Measurements from ENCODE around the gene MRPL22. TPM values are rescaled to one million over a fixed set of nuclear protein-coding genes. Genes with fewer than 3 reads are reported as not detected.

MRPL22 gene
- total and polyA plus RNA-seq, 2 donors (not counting 3 experiments of a cell fraction or from before 2014, with no cell fraction given): 66.9 to 112 TPM

GRCh38 chr5:154962494-154962893 is 21.6 kb downstream of the MRPL22 start:
- no peaks in the 10 kb centered on the region for H3K27me3 ChIP-seq (ENCODE audit: control insufficient read depth in 2 of 2, insufficient read depth in 2 of 2, low read length in 2 of 2)
- DNase-seq (ENCODE audit: low read depth, low spot score): peak; percentile 34
- H2AFZ ChIP-seq (ENCODE audit: low read depth, low read length): no peak overlapping the region
- H4K20me1 ChIP-seq (replicated peaks; ENCODE audit: control insufficient read depth, extremely low read depth, insufficient read depth, low read length): no peaks in the 10 kb centered on the region
- no peak for FAIRE-seq
- H3K36me3 ChIP-seq (ENCODE audit: control insufficient read depth in 2 of 2, extremely low read depth in 1 of 2, insufficient read depth in 2 of 2, low read length in 2 of 2): peaks cover 6 to 13% of the 10 kb centered on the region in 2 experiments
- H3K9me1 ChIP-seq (replicated peaks; ENCODE audit: control insufficient read depth, extremely low read depth, insufficient read depth, low read length): no peaks in the 10 kb centered on the region
- POLR2A ChIA-PET: no interaction called here
- H3K4me3 ChIP-seq (replicated peaks in 1 of 3; ENCODE audit: insufficient read depth in 1 of 3, low read depth in 1 of 3, low read length in 3 of 3): no peak overlapping the region
- H3K4me1 ChIP-seq (ENCODE audit: control insufficient read depth, extremely low read depth, insufficient read depth, low read length): peaks cover 46% of the 10 kb centered on the region
- intact Hi-C loops (cut with micrococcal nuclease): no loop called here
- H3K27ac ChIP-seq (ENCODE audit: insufficient read depth, low read depth, low read length): no peak overlapping the region
- TF ChIP-seq POLR2AphosphoS5 (IDR thresholded peaks at IDR 0.05; ENCODE audit: insufficient read depth, low read depth, low read length) (no peak), POLR2A (IDR thresholded peaks at IDR 0.05; ENCODE audit: low read depth, low read length) (no peak), FOS (IDR thresholded peaks at IDR 0.05; ENCODE audit: borderline replicate concordance, insufficient read depth, low read length) (peak; percentile 69), CTCF (IDR thresholded peaks at IDR 0.05; ENCODE audit: extremely low read depth in 1 of 2, insufficient read depth in 1 of 2, low read depth in 1 of 2, low read length in 2 of 2) (no peak), JUN (IDR thresholded peaks at IDR 0.05; ENCODE audit: borderline replicate concordance, insufficient read depth, insufficient read length, low read depth) (peak; percentile 47), GATA2 (IDR thresholded peaks at IDR 0.05; ENCODE audit: insufficient read depth, insufficient read length, low read depth, low read length) (no peak), EZH2 (IDR thresholded peaks at IDR 0.05; ENCODE audit: borderline replicate concordance, low read depth, low read length, severe bottlenecking) (no peak)
- TF ChIP-seq, protein P1, sequence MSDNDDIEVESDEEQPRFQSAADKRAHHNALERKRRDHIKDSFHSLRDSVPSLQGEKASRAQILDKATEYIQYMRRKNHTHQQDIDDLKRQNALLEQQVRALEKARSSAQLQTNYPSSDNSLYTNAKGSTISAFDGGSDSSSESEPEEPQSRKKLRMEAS (IDR thresholded peaks at IDR 0.05; ENCODE audit: insufficient read depth, insufficient read length): no peak
- CTCF ChIA-PET: interaction anchor here (2.0 kb wide), 1 partner anchor 9 kb away, joined by 16 read pairs; no protein-coding TSS in a partner anchor
- no peaks in the 10 kb centered on the region for H3K9me3 ChIP-seq (replicated peaks; ENCODE audit: control insufficient read depth, insufficient read depth, low read length)
- no peak overlapping the region for H3K9ac ChIP-seq (replicated peaks; ENCODE audit: extremely low read depth, insufficient read depth, low read length)
- peaks cover 17% of the 10 kb centered on the region for H3K79me2 ChIP-seq (ENCODE audit: control insufficient read depth, insufficient read depth, low read length)
- no TSS peak for BruUV-seq (replicated peaks)
- dilution Hi-C loops (cut with MboI; ENCODE audit: extremely low pct_ligation_motif_present, low sequenced_read_pairs): no loop called here
- no peak overlapping the region for H3K4me2 ChIP-seq (ENCODE audit: insufficient read depth, low read length)

All from endothelial cell of umbilical vein (primary cell).